Epithelial cell of prostate (primary cell): ENCODE data around the gene CA12.

ENCODE experiments used
- DNase-seq: peaks from one replicate; pipeline ENCODE4 v3.0.0-alpha.2; 2011; ENCODE audit warnings: low read depth, low spot score
- H3K27ac ChIP-seq: fragments of 450-650 bp; 2 replicates; pipeline ENCODE4 v1.5.1; 2017; ENCODE audit warnings: mild to moderate bottlenecking

Gene CA12

GRCh38 chr15:63379492-63380150, 2.0 kb downstream of the CA12 start:
- peak overlapping the region; percentile 48 for H3K27ac ChIP-seq
- no peak for DNase-seq

GRCh38 chr15:63378946-63379345, 2.7 kb downstream of the CA12 start:
- H3K27ac ChIP-seq, result no peak overlapping the region

GRCh38 chr15:63374686-63375520, 6.7 kb downstream of the CA12 start:
- no peak for DNase-seq
- H3K27ac ChIP-seq, result peak overlapping the region; percentile 28

More at GRCh38 chr15:63378946-63379345, 2.7 kb downstream of the CA12 start:
- DNase-seq, result no peak

GRCh38 chr15:63373866-63374548, 7.6 kb downstream of the CA12 start:
- no peak for DNase-seq
- peak overlapping the region; percentile 28 for H3K27ac ChIP-seq

- no peak for DNase-seq
- peak overlapping the region; percentile 77 for H3K27ac ChIP-seq
Measured at GRCh38 chr15:63373330-63373729, 8.3 kb downstream of the CA12 start.

- no peak for DNase-seq
- H3K27ac ChIP-seq, result peak overlapping the region; percentile 77
Measured at GRCh38 chr15:63372753-63373152, 8.9 kb downstream of the CA12 start.

- peak; percentile 91 for DNase-seq
Measured at GRCh38 chr15:63372018-63372705, 9.5 kb downstream of the CA12 start.

GRCh38 chr15:63371297-63371918, 10.2 kb downstream of the CA12 start:
- DNase-seq, result peak; percentile 66
- peak overlapping the region; percentile 77 for H3K27ac ChIP-seq

More at GRCh38 chr15:63372018-63372705, 9.5 kb downstream of the CA12 start:
- H3K27ac ChIP-seq, result peak overlapping the region; percentile 77

GRCh38 chr15:63370764-63371163, 10.9 kb downstream of the CA12 start:
- peak overlapping the region; percentile 77 for H3K27ac ChIP-seq
- DNase-seq, result no peak

GRCh38 chr15:63369781-63370180, 11.9 kb downstream of the CA12 start:
- no peak for DNase-seq
- peak overlapping the region; percentile 56 for H3K27ac ChIP-seq

GRCh38 chr15:63369296-63369695, 12.3 kb downstream of the CA12 start:
- no peak for DNase-seq
- H3K27ac ChIP-seq, result peak overlapping the region; percentile 56

- DNase-seq, result no peak
Measured at GRCh38 chr15:63368503-63368902, 13.1 kb downstream of the CA12 start.

GRCh38 chr15:63367900-63368299, 13.7 kb downstream of the CA12 start:
- peak overlapping the region; percentile 56 for H3K27ac ChIP-seq
- DNase-seq, result no peak

More at GRCh38 chr15:63368503-63368902, 13.1 kb downstream of the CA12 start:
- H3K27ac ChIP-seq, result peak overlapping the region; percentile 56

- H3K27ac ChIP-seq, result peak overlapping the region; percentile 56
- DNase-seq, result no peak
Measured at GRCh38 chr15:63367390-63367789, 14.3 kb downstream of the CA12 start.

GRCh38 chr15:63366451-63366850, 15.2 kb downstream of the CA12 start:
- H3K27ac ChIP-seq, result peak overlapping the region; percentile 56
- DNase-seq, result no peak

- no peak overlapping the region for H3K27ac ChIP-seq
- no peak for DNase-seq
Measured at GRCh38 chr15:63365273-63365680, 16.4 kb downstream of the CA12 start.

- DNase-seq, result no peak
- H3K27ac ChIP-seq, result no peak overlapping the region
Measured at GRCh38 chr15:63364399-63365272, 17.0 kb downstream of the CA12 start.

GRCh38 chr15:63363292-63363691, 18.4 kb downstream of the CA12 start:
- H3K27ac ChIP-seq, result no peak overlapping the region
- DNase-seq, result no peak

GRCh38 chr15:63362885-63363284, 18.8 kb downstream of the CA12 start:
- no peak overlapping the region for H3K27ac ChIP-seq

More at GRCh38 chr15:63362885-63363284, 18.8 kb downstream of the CA12 start:
- no peak for DNase-seq
